Glomerular visceral epithelial cell (primary cell): ENCODE data around the gene SIGLEC1.

Source experiments
- DNase-seq: peaks from one replicate; pipeline ENCODE4 v3.0.0-alpha.2; 2016; ENCODE audit errors: extremely low spot score

Gene SIGLEC1

GRCh38 chr20:3701061-3701998 is 11.1 kb downstream of the SIGLEC1 start:
- DNase-seq = no peak

- no peak for DNase-seq
These were observed 13.4 kb downstream of the SIGLEC1 start for GRCh38 chr20:3699037-3699436.

- no peak for DNase-seq
These were observed 13.8 kb downstream of the SIGLEC1 start for GRCh38 chr20:3698591-3699001.

GRCh38 chr20:3697588-3698305 is 14.7 kb downstream of the SIGLEC1 start:
- no peak for DNase-seq

- DNase-seq = no peak
These were observed 15.4 kb downstream of the SIGLEC1 start for GRCh38 chr20:3696745-3697587.

GRCh38 chr20:3696200-3696599 is 16.2 kb downstream of the SIGLEC1 start:
- no peak for DNase-seq

GRCh38 chr20:3694864-3695263 is 17.5 kb downstream of the SIGLEC1 start:
- no peak for DNase-seq

- no peak for DNase-seq
These were observed 19.0 kb downstream of the SIGLEC1 start for GRCh38 chr20:3693376-3693775.

GRCh38 chr20:3692706-3693294 is 19.6 kb downstream of the SIGLEC1 start:
- no peak for DNase-seq

GRCh38 chr20:3691897-3692296 is 20.5 kb downstream of the SIGLEC1 start:
- DNase-seq = no peak

GRCh38 chr20:3691306-3691705 is 21.1 kb downstream of the SIGLEC1 start:
- no peak for DNase-seq

- no peak for DNase-seq
These were observed 22.0 kb downstream of the SIGLEC1 start for GRCh38 chr20:3690413-3690812.

GRCh38 chr20:3689978-3690377 is 22.4 kb downstream of the SIGLEC1 start:
- DNase-seq = no peak

GRCh38 chr20:3687655-3688054 is 24.7 kb downstream of the SIGLEC1 start:
- no peak for DNase-seq

- peak; percentile 65 for DNase-seq
These were observed 25.5 kb downstream of the SIGLEC1 start for GRCh38 chr20:3686867-3687321.

- DNase-seq = no peak
These were observed 26.0 kb downstream of the SIGLEC1 start for GRCh38 chr20:3686421-3686820.

GRCh38 chr20:3685341-3685740 is 27.1 kb downstream of the SIGLEC1 start:
- DNase-seq = no peak

GRCh38 chr20:3681931-3682781 is 30.2 kb downstream of the SIGLEC1 start, which contains the start of gene ADAM33:
Gene ADAM33, minus strand, starts transcription at chr20:3682010. Its CDS starts 6 bp downstream, at chr20:3682004.
- DNase-seq = no peak

GRCh38 chr20:3681352-3681930 is 31.0 kb downstream of the SIGLEC1 start:
- DNase-seq = no peak
